Heart left ventricle (tissue), 13 donors: ENCODE data around the gene MAPT.

Experiments used
- CTCF ChIP-seq, 12 donors: fragments of 200-600 bp; sonication (generic) in 4 of 12; IDR thresholded peaks; one replicate each; pipeline versions ENCODE4 v1.5.0 to v1.8.0; 2018 to 2022; ENCODE audit warnings: antibody characterized with exemption in 12 of 12, mild to moderate bottlenecking in 5 of 12
- POLR2A ChIP-seq, 2 donors: fragments of 450-650 bp; IDR thresholded peaks; one replicate each; pipeline ENCODE4 v1.6.1; 2017; ENCODE audit warnings: antibody characterized with exemption in 2 of 2, mild to moderate bottlenecking in 2 of 2, moderate library complexity in 2 of 2
- donor health status: ischemic (EF 13 %, LVEDD 7.1; RV severe dilation, severe dysfunction).
- donor health status: DM: no; HTN: yes; CAD: no.
- donor health status: DM: no; HTN: no; CAD: no.
- donor health status: ischemic (EF 25% LVEDD 6.9; RV normal size, moderate dysfunction).
- donor health status: ischemic (EF 25% LVEDD 5.7; RV mildly dilated, moderate dysfunction).
- donor health status: ischemic (EF 35%, LVEDD 5.7; RV mildly dilated, moderate dysfunction).
- donor health status: nonischemic (EF 11% LVEDD 7.7; RV severe dilation, severe dysfunction).
- donor health status: DM: yes; HTN: yes; CAD: no.
- donor health status: PGD.
- donor health status: ischemic (EF 29% LVEDD 5.4; RV normal size, mild dysfunction).
- donor health status: nonischemic (EF 23%, LVEDD 6.1; RV moderate dilation, normal function).

GRCh38 chr17:45976391-45976754 lies 82.0 kb downstream of the MAPT start:
- TF ChIP-seq CTCF (IDR thresholded peaks at IDR 0.05) (no peak), POLR2A (IDR thresholded peaks at IDR 0.05) (no peak)
